GM23248 (cell line): ENCODE measurements around the gene OST4.

Experiments used
- EZH2 ChIP-seq: fragments of 200-600 bp; sonication (generic); IDR thresholded peaks from 2 replicates; pipeline ENCODE4 v1.6.1; 2018; ENCODE audit warnings: antibody characterized with exemption, mild to moderate bottlenecking; ENCODE audit not compliant: insufficient read depth, poor library complexity, severe bottlenecking
- EZH2phosphoT487 ChIP-seq: fragments of 200-600 bp; sonication (generic); IDR thresholded peaks from 2 replicates; pipeline ENCODE4 v1.6.1; 2018; ENCODE audit warnings: antibody characterized with exemption, moderate library complexity, mild to moderate bottlenecking, low read depth; ENCODE audit not compliant: insufficient read depth

- TF ChIP-seq EZH2 (no peak), EZH2phosphoT487 (no peak)
Observed at GRCh38 chr2:27108221-27108620, 36.8 kb upstream of the OST4 start.
